Activated CD4-positive, alpha-beta T cell treated with anti-CD3 and anti-CD28 coated beads, Interleukin-2, amount 10 ng/mL, durations not matched to agents 24 days and 14 days (primary cell): Measurements from ENCODE around the gene CGRRF1. TPM values are rescaled to one million over a fixed set of nuclear protein-coding genes. Genes with fewer than 3 reads are reported as not detected.
A peak's percentile ranks its signal among the peaks of the same experiment; 100 is the strongest.

Experiments used
- DNase-seq: peaks from one replicate; pipeline ENCODE4 v3.0.0; 2022
- H3K27ac Mint-ChIP-seq: one replicate; pipeline ENCODE4 v1.8.0; 2022; ENCODE audit warnings: mild to moderate bottlenecking, mixed read lengths
- H3K27me3 Mint-ChIP-seq: one replicate; pipeline ENCODE4 v1.8.0; 2022; ENCODE audit warnings: mixed read lengths
- H3K36me3 Mint-ChIP-seq: one replicate; pipeline ENCODE4 v1.8.0; 2022; ENCODE audit warnings: low read depth, mild to moderate bottlenecking, mixed read lengths
- H3K4me1 Mint-ChIP-seq: one replicate; pipeline ENCODE4 v1.8.0; 2021; ENCODE audit warnings: mixed read lengths
- H3K4me3 Mint-ChIP-seq: one replicate; pipeline ENCODE4 v1.8.0; 2022; ENCODE audit warnings: mild to moderate bottlenecking, moderate library complexity, mixed read lengths
- H3K9me3 Mint-ChIP-seq: one replicate; pipeline ENCODE4 v1.8.0; 2021; ENCODE audit warnings: mixed read lengths
- intact Hi-C: fragments of 100-400 bp; cut with micrococcal nuclease; formaldehyde crosslinking; loops from one replicate; pipeline ENCODE4 v1.15.1; 2023
- total RNA-seq: library from RNA; stranded (reverse); gene quantifications from 2 replicates; pipeline ENCODE4 v1.2.3, GENCODE V29; 2022

Gene CGRRF1
- total RNA-seq: 7.8 and 11.9 TPM in 2 replicates

- Mint-ChIP-seq H3K9me3 (no peaks in the 10 kb centered on the region), H3K27ac (peak within 1 kb of the TSS; percentile 88), H3K4me3 (peak within 1 kb of the TSS; percentile 96), H3K27me3 (peaks cover 8% of the 10 kb centered on the region), H3K36me3 (peaks cover 6% of the 10 kb centered on the region), H3K4me1 (peaks cover 29% of the 10 kb centered on the region)
- DNase-seq: peak; percentile 99
- intact Hi-C loops: loop anchor here (1.0 to 5.0 kb wide), 5 partner anchors 21 to 263 kb away; partner anchors contain the start of genes CDKN3 and CNIH1
Measured at GRCh38 chr14:54509546-54510501, at the start of gene CGRRF1. TSS of gene CGRRF1 (plus strand) at chr14:54509906. CDS start at chr14:54509960, 54 bp downstream.

- Mint-ChIP-seq H3K9me3 (peaks cover 14% of the 10 kb centered on the region), H3K4me3 (no peak overlapping the region), H3K4me1 (no peaks in the 10 kb centered on the region), H3K36me3 (peaks cover 3% of the 10 kb centered on the region), H3K27me3 (peaks cover 3% of the 10 kb centered on the region), H3K27ac (peak overlapping the region; percentile 25)
- intact Hi-C loops: no loop called here
- DNase-seq: no peak
Measured at GRCh38 chr14:54462048-54462447, 47.7 kb upstream of the CGRRF1 start.

- no peaks in the 10 kb centered on the region for H3K4me1 Mint-ChIP-seq
- H3K27ac Mint-ChIP-seq: no peak overlapping the region
- intact Hi-C loops: no loop called here
Measured at GRCh38 chr14:54465654-54466053, 44.1 kb upstream of the CGRRF1 start.

GRCh38 chr14:54467280-54467679 is 42.4 kb upstream of the CGRRF1 start:
- intact Hi-C loops: no loop called here
- peaks cover 10% of the 10 kb centered on the region for H3K9me3 Mint-ChIP-seq
- H3K27ac Mint-ChIP-seq: no peak overlapping the region
- H3K4me3 Mint-ChIP-seq: no peak overlapping the region
- DNase-seq: peak; percentile 6
- peaks cover 3% of the 10 kb centered on the region for H3K27me3 Mint-ChIP-seq
- no peaks in the 10 kb centered on the region for H3K4me1 Mint-ChIP-seq
- peaks cover 11% of the 10 kb centered on the region for H3K36me3 Mint-ChIP-seq

More at GRCh38 chr14:54465654-54466053, 44.1 kb upstream of the CGRRF1 start:
- Mint-ChIP-seq H3K27me3 (peaks cover 3% of the 10 kb centered on the region), H3K36me3 (peaks cover 8% of the 10 kb centered on the region), H3K4me3 (no peak overlapping the region), H3K9me3 (peaks cover 10% of the 10 kb centered on the region)
- peak; percentile 17 for DNase-seq

GRCh38 chr14:54470701-54471100 is 39.0 kb upstream of the CGRRF1 start:
- intact Hi-C loops: no loop called here
- Mint-ChIP-seq H3K4me1 (peaks cover 3% of the 10 kb centered on the region), H3K9me3 (peaks cover 10% of the 10 kb centered on the region), H3K36me3 (peaks cover 19% of the 10 kb centered on the region), H3K27me3 (no peaks in the 10 kb centered on the region), H3K27ac (no peak overlapping the region), H3K4me3 (no peak overlapping the region)
- peak; percentile 49 for DNase-seq

- Mint-ChIP-seq H3K9me3 (peaks cover 10% of the 10 kb centered on the region), H3K36me3 (peaks cover 28% of the 10 kb centered on the region), H3K4me3 (no peak overlapping the region), H3K4me1 (peaks cover 5% of the 10 kb centered on the region), H3K27me3 (no peaks in the 10 kb centered on the region), H3K27ac (no peak overlapping the region)
- DNase-seq: peak; percentile 45
- intact Hi-C loops: no loop called here
Measured at GRCh38 chr14:54471641-54472040, 38.1 kb upstream of the CGRRF1 start.

GRCh38 chr14:54472315-54472714 is 37.4 kb upstream of the CGRRF1 start:
- Mint-ChIP-seq H3K27me3 (no peaks in the 10 kb centered on the region), H3K4me1 (peaks cover 5% of the 10 kb centered on the region), H3K9me3 (peaks cover 8% of the 10 kb centered on the region), H3K4me3 (no peak overlapping the region), H3K27ac (no peak overlapping the region), H3K36me3 (peaks cover 30% of the 10 kb centered on the region)
- no peak for DNase-seq
- intact Hi-C loops: no loop called here

- Mint-ChIP-seq H3K27me3 (no peaks in the 10 kb centered on the region), H3K4me1 (peaks cover 8% of the 10 kb centered on the region), H3K27ac (no peak overlapping the region), H3K4me3 (no peak overlapping the region), H3K36me3 (peaks cover 36% of the 10 kb centered on the region), H3K9me3 (no peaks in the 10 kb centered on the region)
- no peak for DNase-seq
- intact Hi-C loops: no loop called here
Measured at GRCh38 chr14:54474232-54474793, 35.4 kb upstream of the CGRRF1 start.

GRCh38 chr14:54475187-54475899 is 34.4 kb upstream of the CGRRF1 start:
- H3K4me3 Mint-ChIP-seq: no peak overlapping the region
- DNase-seq: no peak
- intact Hi-C loops: no loop called here
- H3K27me3 Mint-ChIP-seq: no peaks in the 10 kb centered on the region
- H3K4me1 Mint-ChIP-seq: peaks cover 8% of the 10 kb centered on the region
- H3K9me3 Mint-ChIP-seq: no peaks in the 10 kb centered on the region
- no peak overlapping the region for H3K27ac Mint-ChIP-seq
- H3K36me3 Mint-ChIP-seq: peaks cover 34% of the 10 kb centered on the region

GRCh38 chr14:54475911-54476310 is 33.8 kb upstream of the CGRRF1 start:
- Mint-ChIP-seq H3K36me3 (peaks cover 34% of the 10 kb centered on the region), H3K27ac (no peak overlapping the region), H3K9me3 (no peaks in the 10 kb centered on the region), H3K27me3 (no peaks in the 10 kb centered on the region), H3K4me3 (no peak overlapping the region), H3K4me1 (peaks cover 9% of the 10 kb centered on the region)
- DNase-seq: no peak
- intact Hi-C loops: no loop called here

- Mint-ChIP-seq H3K27me3 (no peaks in the 10 kb centered on the region), H3K36me3 (peaks cover 45% of the 10 kb centered on the region), H3K27ac (no peak overlapping the region), H3K4me3 (no peak overlapping the region), H3K9me3 (no peaks in the 10 kb centered on the region), H3K4me1 (peaks cover 19% of the 10 kb centered on the region)
- DNase-seq: no peak
- intact Hi-C loops: no loop called here
Measured at GRCh38 chr14:54478636-54479215, 31.0 kb upstream of the CGRRF1 start.

- Mint-ChIP-seq H3K4me1 (peaks cover 32% of the 10 kb centered on the region), H3K27ac (no peak overlapping the region), H3K9me3 (no peaks in the 10 kb centered on the region), H3K36me3 (peaks cover 43% of the 10 kb centered on the region), H3K4me3 (no peak overlapping the region), H3K27me3 (no peaks in the 10 kb centered on the region)
- DNase-seq: no peak
- intact Hi-C loops: loop anchor here (10.0 kb wide), 1 partner anchor 544 kb away; the partner anchor contains the start of genes SOCS4 and WDHD1
Measured at GRCh38 chr14:54480830-54481562, 28.7 kb upstream of the CGRRF1 start.

GRCh38 chr14:54481695-54482094 is 28.0 kb upstream of the CGRRF1 start:
- H3K27me3 Mint-ChIP-seq: no peaks in the 10 kb centered on the region
- H3K36me3 Mint-ChIP-seq: peaks cover 37% of the 10 kb centered on the region
- H3K4me1 Mint-ChIP-seq: peaks cover 36% of the 10 kb centered on the region
- H3K4me3 Mint-ChIP-seq: no peak overlapping the region
- intact Hi-C loops: loop anchor here (10.0 kb wide), 1 partner anchor 543 kb away; the partner anchor contains the start of genes SOCS4 and WDHD1
- DNase-seq: no peak
- H3K27ac Mint-ChIP-seq: no peak overlapping the region
- no peaks in the 10 kb centered on the region for H3K9me3 Mint-ChIP-seq
